ENCODE measurements around the gene SLC25A25. TPM values are rescaled to one million over a fixed set of nuclear protein-coding genes. Genes with fewer than 3 reads are reported as not detected.
A peak's percentile ranks its signal among the peaks of the same experiment; 100 is the strongest.

The SLC25A25 gene
- total and polyA plus RNA-seq, 9 of the 15 experiments (the other 6 are each of a cell fraction or from before 2014, with no cell fraction given), result 0.07 to 35.9 (median 23.2) TPM

- TF ChIP-seq HMGXB4 (CRISPR knock-in tag; IDR thresholded peaks at IDR 0.05), result no peak
- no peak for TF ChIP-seq SMAD2 (IDR thresholded peaks at IDR 0.05; ENCODE audit: low read depth, low read length)
- TF ChIP-seq TRIM28 (IDR thresholded peaks at IDR 0.05), result no peak
- no peak for TF ChIP-seq THAP7 (CRISPR knock-in tag; IDR thresholded peaks at IDR 0.05)
- TF ChIP-seq ZNF3 (CRISPR knock-in tag; IDR thresholded peaks at IDR 0.05), result no peak
- no peak for TF ChIP-seq TRIM24 (IDR thresholded peaks at IDR 0.05)
- no peak for TF ChIP-seq SMAD1 (IDR thresholded peaks at IDR 0.05; ENCODE audit: low read depth, low read length, partially characterized antibody)
- no peak for TF ChIP-seq ZNF239 (CRISPR knock-in tag; IDR thresholded peaks at IDR 0.05)
- TF ChIP-seq PHB2 (IDR thresholded peaks at IDR 0.05; ENCODE audit: low read depth), result no peak
- no peak for TF ChIP-seq KAT8 (IDR thresholded peaks at IDR 0.05; ENCODE audit: low read depth)
- no peak for TF ChIP-seq NFIC (IDR thresholded peaks at IDR 0.05)
- no peak for TF ChIP-seq NR3C1 (CRISPR knock-in tag; IDR thresholded peaks at IDR 0.05)
- TF ChIP-seq ZNF354B (CRISPR knock-in tag; IDR thresholded peaks at IDR 0.05), result no peak
- no peak for TF ChIP-seq CHD1 (IDR thresholded peaks at IDR 0.05; ENCODE audit: low read length)
- TF ChIP-seq C11orf30 (IDR thresholded peaks at IDR 0.05; ENCODE audit: low read depth), result no peak
- no peak for TF ChIP-seq ZNF253 (CRISPR knock-in tag; conservative IDR thresholded peaks at IDR 0.05)
- no peak for TF ChIP-seq GATA2 (CRISPR knock-in tag; IDR thresholded peaks at IDR 0.05)
- no peak for TF ChIP-seq ZBED1 (IDR thresholded peaks at IDR 0.05)
- TF ChIP-seq CBX1 (IDR thresholded peaks at IDR 0.05; ENCODE audit: low read depth), result no peak
- TF ChIP-seq, protein P1, sequence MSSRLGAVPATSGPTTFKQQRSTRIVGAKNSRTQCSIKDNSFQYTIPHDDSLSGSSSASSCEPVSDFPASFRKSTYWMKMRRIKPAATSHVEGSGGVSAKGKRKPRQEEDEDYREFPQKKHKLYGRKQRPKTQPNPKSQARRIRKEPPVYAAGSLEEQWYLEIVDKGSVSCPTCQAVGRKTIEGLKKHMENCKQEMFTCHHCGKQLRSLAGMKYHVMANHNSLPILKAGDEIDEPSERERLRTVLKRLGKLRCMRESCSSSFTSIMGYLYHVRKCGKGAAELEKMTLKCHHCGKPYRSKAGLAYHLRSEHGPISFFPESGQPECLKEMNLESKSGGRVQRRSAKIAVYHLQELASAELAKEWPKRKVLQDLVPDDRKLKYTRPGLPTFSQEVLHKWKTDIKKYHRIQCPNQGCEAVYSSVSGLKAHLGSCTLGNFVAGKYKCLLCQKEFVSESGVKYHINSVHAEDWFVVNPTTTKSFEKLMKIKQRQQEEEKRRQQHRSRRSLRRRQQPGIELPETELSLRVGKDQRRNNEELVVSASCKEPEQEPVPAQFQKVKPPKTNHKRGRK (tag; IDR thresholded peaks at IDR 0.05), result no peak
- no peak for TF ChIP-seq ZNF217 (CRISPR knock-in tag; IDR thresholded peaks at IDR 0.05)
- TF ChIP-seq, protein P2, sequence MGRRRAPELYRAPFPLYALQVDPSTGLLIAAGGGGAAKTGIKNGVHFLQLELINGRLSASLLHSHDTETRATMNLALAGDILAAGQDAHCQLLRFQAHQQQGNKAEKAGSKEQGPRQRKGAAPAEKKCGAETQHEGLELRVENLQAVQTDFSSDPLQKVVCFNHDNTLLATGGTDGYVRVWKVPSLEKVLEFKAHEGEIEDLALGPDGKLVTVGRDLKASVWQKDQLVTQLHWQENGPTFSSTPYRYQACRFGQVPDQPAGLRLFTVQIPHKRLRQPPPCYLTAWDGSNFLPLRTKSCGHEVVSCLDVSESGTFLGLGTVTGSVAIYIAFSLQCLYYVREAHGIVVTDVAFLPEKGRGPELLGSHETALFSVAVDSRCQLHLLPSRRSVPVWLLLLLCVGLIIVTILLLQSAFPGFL (CRISPR knock-in tag; IDR thresholded peaks at IDR 0.05), result no peak
- 0 out of 2 replicates have a peak, but pooled peaks have one; percentile 34 for TF ChIP-seq KAT7 (CRISPR knock-in tag; IDR thresholded peaks at IDR 0.05; ENCODE audit: borderline replicate concordance)
- no peak for TF ChIP-seq TAL1 (IDR thresholded peaks at IDR 0.05)
- no peak for TF ChIP-seq ARNT (IDR thresholded peaks at IDR 0.05)
- TF ChIP-seq GTF2B (IDR thresholded peaks at IDR 0.05; ENCODE audit: extremely low read depth, insufficient read length), result no peak
Measured at GRCh38 chr9:128098297-128099230, 30.5 kb downstream of the SLC25A25 start (continued).
